ENCODE results near the gene ALDH3B2.
"Not testable (repeated sequence)": the region's sequence is repeated elsewhere in the genome, so short reads cannot be mapped to it uniquely, and the experiment has no call there.

ALDH3B2 gene

DNA sequence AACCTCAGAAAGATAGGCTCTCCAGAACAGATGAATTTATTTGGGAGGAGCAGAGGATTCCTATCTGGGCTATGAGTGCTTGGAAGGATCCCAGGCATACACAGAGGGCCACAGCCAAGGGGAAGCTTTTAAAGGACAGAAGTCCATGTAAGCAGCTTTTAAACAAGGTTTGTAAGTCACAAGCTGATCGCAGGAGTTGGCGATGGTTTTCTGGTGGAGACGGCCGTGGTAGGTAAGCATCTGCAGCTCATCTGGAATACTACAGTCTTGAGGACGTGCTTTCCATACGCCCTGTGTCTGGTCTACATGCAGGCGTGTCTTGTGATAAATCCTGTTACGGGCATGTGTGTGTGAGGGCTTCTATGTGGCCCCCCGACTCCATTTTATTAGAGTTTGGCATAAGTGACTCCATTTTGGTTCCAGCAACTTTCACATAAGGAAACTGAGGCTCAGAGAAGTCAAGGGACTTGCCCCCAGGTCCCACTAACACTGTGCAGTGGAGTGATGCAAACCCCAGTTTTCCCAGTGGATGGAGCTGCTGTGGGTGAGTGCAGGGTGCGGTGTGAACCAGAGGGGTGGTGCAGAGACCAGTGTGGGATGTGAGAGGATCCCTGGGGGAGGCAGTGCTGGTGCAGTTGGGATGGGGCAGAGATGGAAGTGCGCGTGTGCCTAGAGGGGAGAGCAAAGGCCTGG, 12.1 kb downstream of the ALDH3B2 start:
- no peak for DNase-seq (ENCODE audit: low read depth)

GRCh38 chr11:67660752-67661151, 13.7 kb downstream of the ALDH3B2 start:
- not testable (repeated sequence) for DNase-seq (ENCODE audit: low read depth)

- not testable (repeated sequence) for DNase-seq (ENCODE audit: low read depth)
Measured at GRCh38 chr11:67659651-67660165, 14.7 kb downstream of the ALDH3B2 start.

- DNase-seq (ENCODE audit: low read depth), result no peak
Measured at GRCh38 chr11:67657300-67657699, 17.1 kb downstream of the ALDH3B2 start.

- DNase-seq (ENCODE audit: low read depth), result no peak
Measured at GRCh38 chr11:67656278-67656922, 18.0 kb downstream of the ALDH3B2 start.

GRCh38 chr11:67654225-67654624, 20.2 kb downstream of the ALDH3B2 start:
- DNase-seq (ENCODE audit: low read depth), result no peak

DNA sequence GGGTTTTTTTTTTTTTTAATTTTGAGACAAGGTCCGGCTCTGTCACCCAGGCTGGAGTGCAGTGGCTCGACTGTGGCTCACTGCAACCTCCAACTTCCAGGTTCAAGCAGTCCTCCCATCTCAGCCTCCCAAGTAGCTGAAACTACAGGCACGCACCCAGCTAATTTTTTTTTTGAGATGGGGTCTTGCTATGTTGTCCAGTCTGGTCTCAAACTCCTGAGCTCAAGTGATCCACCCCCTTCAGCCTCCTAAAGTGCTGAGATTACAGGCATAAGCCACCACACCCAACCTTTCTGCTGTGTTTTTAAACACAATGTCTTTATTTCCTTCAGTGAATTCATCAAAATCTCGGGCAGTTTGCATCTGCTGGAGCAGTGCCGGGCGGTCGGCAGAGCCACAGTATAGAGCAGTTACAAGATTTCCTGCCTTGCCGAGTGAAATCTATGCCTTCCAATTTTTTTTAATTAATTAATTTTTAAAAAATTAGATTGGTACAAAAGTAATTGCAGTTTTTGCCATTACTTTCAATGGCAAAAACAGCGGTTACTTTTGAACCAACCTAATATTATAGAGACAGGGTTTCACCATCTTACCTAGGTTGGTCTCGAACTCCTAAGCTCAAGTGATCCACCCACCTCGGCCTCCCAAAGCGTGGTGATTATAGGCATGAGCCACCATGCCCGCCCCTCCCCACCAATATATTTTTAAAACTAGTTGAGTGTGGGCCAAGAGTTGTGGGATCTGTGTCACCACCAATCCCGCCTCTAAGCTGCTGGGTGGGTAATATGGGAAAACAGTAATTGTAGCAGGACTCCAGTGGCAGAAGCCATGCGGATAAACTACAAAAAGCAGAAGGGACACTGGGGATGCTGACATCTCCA, 21.2 kb downstream of the ALDH3B2 start:
- no peak for DNase-seq (ENCODE audit: low read depth)

DNA sequence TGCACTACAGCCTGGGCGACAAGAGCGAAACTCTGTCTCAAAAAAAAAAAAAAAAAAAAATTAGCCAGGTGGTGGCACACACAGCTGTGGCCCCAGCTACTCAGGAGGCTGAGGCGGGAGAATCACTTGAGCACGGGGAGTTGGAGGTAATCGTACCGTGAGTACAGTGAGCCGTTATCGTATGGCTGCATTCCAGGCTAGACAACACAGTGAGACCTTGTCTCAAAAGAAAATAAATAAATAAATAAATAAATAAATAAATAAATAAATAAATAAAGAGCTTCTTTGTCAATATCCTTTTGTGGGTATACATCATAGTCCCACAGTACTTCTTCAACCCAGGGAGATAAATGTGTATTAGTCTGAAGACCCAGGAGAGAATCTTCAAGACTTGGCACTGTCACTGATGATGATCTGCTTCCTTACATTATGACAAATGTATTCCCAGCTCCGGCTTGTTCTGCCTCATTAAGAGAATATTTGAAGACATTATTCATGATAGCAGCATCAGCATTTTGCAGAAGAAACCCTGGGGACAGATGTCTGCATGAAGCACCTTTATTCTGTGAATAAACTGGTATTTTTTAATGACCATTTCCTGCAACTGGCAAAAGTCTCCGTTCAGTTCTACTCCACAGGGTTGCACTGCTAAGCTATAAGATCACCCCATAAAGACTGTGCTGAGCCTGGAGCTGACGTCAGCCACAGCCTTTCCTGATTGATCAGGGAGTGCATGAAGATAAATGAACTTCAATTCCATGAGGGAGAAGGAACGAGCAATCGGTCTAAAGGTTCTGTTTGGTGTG, 22.2 kb downstream of the ALDH3B2 start:
- no peak for DNase-seq (ENCODE audit: low read depth)

DNA sequence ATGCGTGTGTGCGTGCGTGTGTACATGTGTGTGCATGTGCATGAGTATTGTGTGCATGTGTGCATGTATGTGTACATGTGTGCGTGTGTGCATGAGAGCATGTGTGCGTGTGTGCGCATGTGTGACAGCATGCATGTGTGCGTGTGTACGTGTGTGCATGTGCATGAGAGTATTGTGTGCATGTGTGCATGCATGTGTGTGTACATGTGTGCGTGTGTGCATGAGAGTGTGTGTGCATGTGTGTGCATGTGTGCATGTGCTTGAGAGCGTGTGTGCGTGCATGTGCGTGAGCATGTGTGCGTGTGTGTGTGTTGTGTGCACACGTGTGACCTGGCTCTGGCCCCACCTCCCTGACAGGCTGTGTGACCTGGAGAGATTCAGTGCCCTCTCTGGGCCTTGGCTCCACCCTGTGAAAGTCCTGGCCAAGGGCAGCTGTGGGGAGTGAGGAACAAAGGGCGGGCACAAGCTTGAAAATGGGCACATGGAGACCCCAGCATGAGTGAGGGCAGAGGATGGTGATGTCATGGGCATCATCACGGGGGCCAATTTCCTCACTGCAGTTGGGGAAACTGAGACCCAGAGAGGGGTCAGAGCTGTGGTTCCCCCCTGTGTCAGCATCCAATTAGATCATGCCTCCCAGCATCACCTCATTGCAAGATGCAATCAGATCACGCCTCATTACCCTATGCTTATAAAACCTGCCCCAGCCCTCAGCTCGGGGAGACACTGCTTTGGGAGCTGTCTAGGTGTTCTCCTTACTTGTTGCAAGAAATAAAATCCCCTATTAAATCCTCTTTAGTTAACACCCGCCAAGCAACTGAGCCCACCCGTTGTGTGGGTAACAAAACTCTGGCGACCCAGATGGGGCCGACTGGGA, 24.6 kb downstream of the ALDH3B2 start:
- no peak for DNase-seq (ENCODE audit: low read depth)

DNA sequence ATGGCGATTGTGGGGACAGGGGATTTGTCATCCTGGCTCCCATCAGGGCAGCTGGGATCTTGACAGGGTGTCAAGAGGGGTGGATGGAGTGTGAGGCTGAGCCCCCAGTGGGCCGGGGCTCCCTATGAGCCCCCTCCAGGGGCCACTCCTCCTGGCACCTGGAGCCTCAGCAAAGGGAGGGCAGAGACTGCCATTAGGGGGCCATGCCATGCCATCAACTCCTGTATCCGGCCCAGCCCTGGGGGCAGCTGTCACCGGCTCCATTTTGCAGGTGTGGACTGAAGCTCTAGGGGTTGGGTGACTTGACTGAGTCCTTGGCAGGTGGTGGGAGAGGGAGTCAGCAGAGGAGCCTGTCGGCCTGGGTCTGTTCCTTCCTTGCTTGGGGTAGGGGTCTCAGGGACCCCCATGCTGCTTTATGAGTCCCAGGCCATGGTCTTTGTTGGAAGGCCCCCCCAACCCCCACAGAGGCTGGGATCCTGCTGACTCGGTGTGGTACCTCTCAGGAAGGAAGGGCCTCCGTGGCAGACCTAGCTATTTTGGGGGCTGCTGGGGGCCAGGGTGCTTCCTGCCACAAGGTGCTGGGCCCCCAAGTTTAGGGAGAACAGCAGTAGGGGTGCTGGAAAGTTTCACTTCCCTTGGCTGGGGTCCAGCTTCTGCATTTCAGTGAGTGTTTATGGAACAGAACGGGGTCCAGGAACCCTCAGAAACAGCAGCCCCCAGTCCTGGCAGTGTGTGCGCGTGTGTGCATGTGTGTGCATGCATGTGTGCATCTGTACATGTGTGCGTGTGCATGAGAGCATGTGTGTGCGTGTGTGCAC, 25.4 kb downstream of the ALDH3B2 start:
- no peak for DNase-seq (ENCODE audit: low read depth)

- DNase-seq (ENCODE audit: low read depth), result no peak
Measured at GRCh38 chr11:67648140-67648795, 26.2 kb downstream of the ALDH3B2 start.

DNA sequence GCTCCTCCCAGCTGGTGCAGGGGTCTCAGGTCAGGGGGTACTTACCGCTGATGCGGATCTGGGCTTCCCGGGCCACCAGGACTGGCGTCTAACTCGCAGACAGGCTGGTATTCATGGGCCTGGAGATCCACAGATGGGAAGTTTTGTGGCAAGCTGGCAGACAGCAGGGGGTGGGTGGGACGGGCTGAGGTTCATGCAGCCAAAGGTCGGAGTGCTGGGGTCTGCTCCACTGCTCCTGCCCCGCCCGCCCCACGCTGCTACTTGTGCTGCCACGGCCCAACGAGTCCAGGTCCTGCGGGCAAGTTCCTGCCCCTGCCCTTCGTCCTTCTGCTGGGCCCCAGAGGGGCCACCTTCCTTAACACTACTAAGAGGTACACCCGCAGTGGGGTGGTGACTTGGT, 27.0 kb downstream of the ALDH3B2 start:
- no peak for DNase-seq (ENCODE audit: low read depth)

- DNase-seq (ENCODE audit: low read depth), result no peak
Measured at GRCh38 chr11:67646535-67647336, 27.7 kb downstream of the ALDH3B2 start.

DNA sequence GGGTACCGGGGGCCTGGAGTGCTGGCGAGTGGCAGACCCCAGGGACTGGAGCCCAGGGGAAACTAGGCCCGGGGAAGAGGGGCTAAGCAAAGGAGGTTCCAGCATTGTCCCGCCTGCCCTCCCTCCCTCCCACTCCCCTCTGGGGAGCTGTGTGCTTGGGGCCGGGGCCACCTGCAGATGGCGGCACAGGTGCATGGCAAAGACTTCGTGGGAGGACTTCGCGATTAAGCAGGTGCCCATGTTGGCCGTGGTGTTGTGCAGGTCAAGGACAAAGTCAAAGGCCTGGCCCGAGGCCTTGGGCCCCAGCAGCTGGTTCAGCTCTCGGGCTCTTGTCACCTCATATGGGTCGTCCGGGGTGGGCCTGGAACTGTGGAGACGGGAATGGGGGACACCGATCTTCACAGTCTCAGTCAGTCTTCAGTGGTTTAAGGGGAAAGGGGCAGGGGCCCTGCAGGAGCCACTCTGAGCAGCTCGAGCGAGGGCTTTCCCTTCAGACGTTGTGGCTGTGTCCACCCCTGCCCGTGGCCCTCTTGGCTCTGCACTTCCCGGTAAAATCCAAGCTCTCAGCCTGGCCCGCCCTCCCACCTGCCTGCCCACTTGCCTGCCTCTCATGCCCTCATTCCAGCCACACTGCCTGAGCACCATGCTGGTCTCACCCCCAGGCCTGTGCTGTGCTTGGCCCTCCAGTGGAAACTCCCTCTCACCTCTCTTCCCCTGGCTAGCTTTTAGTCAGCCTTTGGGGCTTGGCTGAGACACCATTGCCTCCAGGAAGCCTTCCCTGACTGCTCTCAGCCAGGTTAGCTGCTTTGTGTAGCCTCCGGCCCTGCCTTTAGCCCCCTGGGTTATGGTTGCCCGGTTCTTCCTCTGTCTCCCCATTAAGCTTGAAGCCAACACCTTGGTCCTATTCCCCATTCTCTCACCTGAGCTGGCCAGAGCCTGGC, 28.6 kb downstream of the ALDH3B2 start:
- no peak for DNase-seq (ENCODE audit: low read depth)

GRCh38 chr11:67644472-67645418, 29.7 kb downstream of the ALDH3B2 start:
- no peak for DNase-seq (ENCODE audit: low read depth)

DNA sequence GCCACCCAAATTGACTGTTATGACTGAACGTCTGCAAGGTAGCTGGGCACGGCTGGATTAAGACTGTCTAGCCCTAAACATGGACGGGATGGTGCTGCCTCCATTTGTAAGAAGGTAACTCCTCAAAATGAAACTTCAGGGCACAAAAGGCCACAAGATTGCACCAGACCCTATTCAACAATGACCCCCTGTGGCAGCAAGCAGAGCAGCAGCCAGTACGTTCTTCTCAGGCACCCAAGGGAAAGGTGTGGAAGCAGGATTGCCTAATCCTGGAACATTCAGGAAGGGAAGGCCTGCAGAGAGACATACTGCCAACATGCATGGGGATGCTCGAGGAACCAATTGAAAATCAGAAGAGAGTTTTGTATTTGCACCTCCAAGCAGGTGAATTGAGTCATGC, 30.4 kb downstream of the ALDH3B2 start:
- DNase-seq (ENCODE audit: low read depth), result no peak

Data from HS-27A (cell line).